AG04449 (cell line): ENCODE measurements around the gene ZFPM1.

Source experiments
- CTCF ChIA-PET: fragments of 350-600 bp; formaldehyde crosslinking; extraction: SDS; loops from one replicate; lab custom pipeline; 2021; ENCODE audit warnings: antibody characterized with exemption; lab: Yijun Ruan, JAX
- POLR2A ChIA-PET: fragments of 400-600, 350-600 bp; formaldehyde crosslinking; extraction: SDS; loops from one replicate; lab custom pipeline; 2020; ENCODE audit warnings: antibody characterized with exemption, inconsistent platforms; lab: Yijun Ruan, JAX
- DNase-seq: peaks from one replicate; pipeline ENCODE4 v3.0.0-alpha.2; 2010; ENCODE audit warnings: low read depth, low spot score
- H3K4me3 ChIP-seq: 2 replicates; pipeline ENCODE4 v1.5.1; 2011; ENCODE audit warnings: low read depth, mild to moderate bottlenecking, control low read depth, low read length
- CTCF ChIP-seq: IDR thresholded peaks from one replicate; pipeline ENCODE4 v1.5.1; 2011; ENCODE audit warnings: mild to moderate bottlenecking, moderate library complexity, low read length, control low read depth, inconsistent platforms; ENCODE audit not compliant: insufficient read depth; ENCODE audit errors: missing control alignments

Gene ZFPM1

GRCh38 chr16:88519240-88519639, 66.2 kb downstream of the ZFPM1 start:
- no peak for DNase-seq
- ChIA-PET POLR2A (no interaction called here), CTCF (no interaction called here)
- no peak overlapping the region for H3K4me3 ChIP-seq
- no peak for TF ChIP-seq CTCF

DNA sequence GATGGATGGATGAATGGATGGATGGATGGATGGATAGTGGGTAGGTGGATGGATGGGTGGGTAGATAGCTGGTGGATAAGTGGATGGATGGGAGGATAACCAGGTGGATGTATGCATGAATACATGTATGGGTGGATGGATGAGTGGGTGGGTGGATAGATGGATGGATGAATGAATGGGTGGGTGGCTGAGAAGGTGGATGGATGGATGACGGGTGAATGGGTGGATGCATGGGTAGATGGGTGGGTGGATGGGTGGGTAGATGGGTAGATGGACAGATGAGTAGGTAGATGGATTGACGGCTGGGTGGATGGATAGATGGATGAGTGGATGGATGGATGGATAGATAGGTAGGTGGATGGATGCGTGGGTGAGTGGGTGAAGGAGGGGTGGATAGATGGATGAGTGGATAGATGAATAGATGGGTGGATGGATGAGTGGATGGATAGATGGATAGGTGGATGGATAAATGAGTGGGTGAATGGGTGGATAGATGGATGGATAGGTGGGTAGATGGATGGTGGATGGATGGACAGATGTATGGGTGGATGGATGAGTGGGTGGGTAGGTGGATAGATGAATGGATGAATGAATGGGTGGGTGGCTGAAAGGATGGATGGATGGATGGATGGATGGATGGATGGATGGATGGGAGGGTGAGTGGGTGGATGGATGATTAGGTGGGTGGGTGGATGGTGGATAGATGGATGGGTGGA, 67.0 kb downstream of the ZFPM1 start:
- H3K4me3 ChIP-seq = no peak overlapping the region
- CTCF ChIA-PET = no interaction called here
- no peak for DNase-seq

DNA sequence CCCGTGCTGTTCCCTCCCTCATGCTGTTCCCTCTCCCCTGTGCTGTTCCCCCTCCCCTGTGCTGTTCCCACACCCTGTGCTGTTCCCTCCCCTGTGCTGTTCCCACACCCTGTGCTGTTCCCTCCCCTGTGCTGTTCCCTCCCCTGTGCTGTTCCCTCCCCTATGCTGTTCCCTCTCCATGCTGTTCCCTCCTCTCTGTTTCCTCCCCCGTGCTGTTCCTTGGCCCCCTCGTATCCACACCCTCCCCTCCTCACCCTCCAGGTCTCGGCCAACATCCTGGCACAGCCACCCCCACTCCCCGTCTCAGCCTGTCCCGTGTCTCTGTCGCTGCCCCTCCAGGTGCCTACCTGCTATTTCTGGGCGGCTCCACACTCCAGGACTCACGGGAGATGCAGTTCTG, 68.6 kb downstream of the ZFPM1 start:
- TF ChIP-seq CTCF = no peak
- CTCF ChIA-PET = no interaction called here
- POLR2A ChIA-PET = no interaction called here
- no peak overlapping the region for H3K4me3 ChIP-seq
- DNase-seq = no peak

More for the DNA sequence above, 67.0 kb downstream of the ZFPM1 start:
- TF ChIP-seq CTCF = no peak
- POLR2A ChIA-PET = no interaction called here

DNA sequence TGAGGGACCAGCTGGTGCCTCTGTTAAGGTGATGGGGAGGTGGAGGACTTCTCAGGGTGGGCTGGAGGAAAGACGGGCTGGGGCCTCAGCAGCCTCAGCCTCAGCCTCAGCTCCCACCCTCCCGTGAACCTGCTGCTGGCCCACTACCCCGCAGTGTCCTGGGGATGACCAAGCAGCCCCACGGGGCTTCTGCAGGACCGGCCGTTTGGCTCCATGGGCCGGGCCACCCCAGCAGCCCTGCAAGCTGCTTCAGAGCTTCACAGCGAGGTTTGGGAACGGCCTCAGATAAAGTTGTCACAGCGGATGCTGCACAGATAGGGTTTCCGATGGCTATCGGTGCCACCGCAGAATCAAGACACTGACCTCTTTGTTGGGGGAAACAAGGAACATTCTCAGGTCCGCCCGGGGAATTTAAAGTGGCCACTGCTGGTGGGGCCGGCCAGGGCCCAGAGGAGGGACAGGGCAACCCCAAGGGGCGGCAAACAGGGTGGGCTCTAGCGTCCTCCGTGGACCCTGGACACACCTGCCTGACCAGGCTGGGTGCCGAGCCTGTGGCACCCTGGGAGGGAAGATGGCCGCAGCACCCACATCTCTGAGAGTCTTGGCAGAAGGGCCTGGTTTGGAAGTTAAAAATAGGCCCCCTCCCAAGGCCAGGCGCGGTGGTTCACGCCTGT, 69.3 kb downstream of the ZFPM1 start:
- no peak for TF ChIP-seq CTCF
- POLR2A ChIA-PET = no interaction called here
- no peak overlapping the region for H3K4me3 ChIP-seq
- no peak for DNase-seq
- CTCF ChIA-PET = interaction anchor here (0.7 kb wide), 1 partner anchor 48 kb away, joined by 3 read pairs; no protein-coding TSS in a partner anchor

DNA sequence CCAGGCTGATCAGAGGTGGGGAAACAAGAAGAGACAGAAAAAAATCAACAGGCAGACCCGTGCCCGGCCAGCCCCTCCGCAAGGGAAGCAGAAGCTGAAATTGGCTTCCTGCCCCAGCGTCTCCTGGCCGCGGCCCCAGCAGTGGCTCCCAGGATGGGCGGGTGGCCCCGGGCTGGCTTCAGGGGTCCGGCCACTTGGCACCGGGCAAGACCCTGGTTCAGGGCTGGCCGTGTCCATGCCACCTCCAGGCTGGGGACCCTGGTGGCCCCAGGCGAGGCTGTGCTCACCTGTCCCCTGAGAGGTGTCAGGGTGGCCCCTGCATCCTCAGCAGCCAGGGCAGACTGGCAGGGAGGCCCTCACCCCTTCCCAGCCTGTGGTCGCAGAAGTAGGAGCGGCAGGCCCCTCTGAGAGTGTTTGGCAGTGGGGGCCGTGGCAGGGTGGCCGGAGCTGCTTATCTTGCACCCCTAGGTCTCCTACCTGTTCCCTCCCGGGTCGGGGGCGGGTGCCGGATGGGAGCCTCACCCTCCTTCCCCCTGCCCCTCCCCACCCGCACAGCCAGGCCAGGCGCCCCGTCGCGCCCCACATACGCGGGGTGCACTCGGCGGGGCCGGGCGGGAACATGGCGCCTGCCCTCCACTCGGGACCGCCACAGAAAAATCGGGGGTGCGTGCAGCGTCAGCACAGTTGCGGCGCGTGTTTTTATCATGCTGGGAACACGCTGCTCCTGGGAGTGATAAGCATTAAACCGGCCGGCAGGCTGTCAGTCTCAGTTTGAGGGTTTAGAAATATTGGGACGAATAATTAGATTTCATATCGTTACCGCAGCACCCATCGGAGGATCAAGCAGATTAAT, 70.5 kb downstream of the ZFPM1 start:
- no peak for TF ChIP-seq CTCF
- CTCF ChIA-PET = interaction anchor here (1.5 kb wide), 1 partner anchor 13 kb away, joined by 3 read pairs; no protein-coding TSS in a partner anchor
- no peak for DNase-seq
- POLR2A ChIA-PET = no interaction called here
- no peak overlapping the region for H3K4me3 ChIP-seq
